GM18526 (cell line): ENCODE results near the gene AKR1C4.

ENCODE experiments used
- POLR2A ChIP-seq: IDR thresholded peaks from 3 replicates; pipeline ENCODE4 v1.6.1; 2011; ENCODE audit not compliant: insufficient read length; ENCODE audit errors: extremely low read depth

AKR1C4 gene

DNA sequence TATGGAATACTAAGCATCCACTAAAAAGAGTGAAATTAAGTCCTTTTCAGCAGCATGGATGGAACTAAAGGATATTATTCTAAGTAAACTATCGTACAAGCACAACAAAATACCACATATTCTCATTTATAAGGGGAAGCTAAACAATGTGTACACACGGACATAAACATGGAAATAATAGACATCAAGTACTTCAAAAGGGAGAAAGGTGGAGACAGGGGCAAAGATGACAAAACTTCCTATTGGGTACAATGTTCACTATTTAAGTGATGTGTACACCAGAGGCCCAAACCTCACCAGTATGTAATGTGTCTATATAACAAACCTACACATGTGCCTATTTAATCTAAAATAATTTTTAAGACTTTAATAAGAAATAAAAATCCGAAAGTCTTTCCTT, 2.2 kb upstream of the AKR1C4 start:
- no peak for TF ChIP-seq POLR2A

DNA sequence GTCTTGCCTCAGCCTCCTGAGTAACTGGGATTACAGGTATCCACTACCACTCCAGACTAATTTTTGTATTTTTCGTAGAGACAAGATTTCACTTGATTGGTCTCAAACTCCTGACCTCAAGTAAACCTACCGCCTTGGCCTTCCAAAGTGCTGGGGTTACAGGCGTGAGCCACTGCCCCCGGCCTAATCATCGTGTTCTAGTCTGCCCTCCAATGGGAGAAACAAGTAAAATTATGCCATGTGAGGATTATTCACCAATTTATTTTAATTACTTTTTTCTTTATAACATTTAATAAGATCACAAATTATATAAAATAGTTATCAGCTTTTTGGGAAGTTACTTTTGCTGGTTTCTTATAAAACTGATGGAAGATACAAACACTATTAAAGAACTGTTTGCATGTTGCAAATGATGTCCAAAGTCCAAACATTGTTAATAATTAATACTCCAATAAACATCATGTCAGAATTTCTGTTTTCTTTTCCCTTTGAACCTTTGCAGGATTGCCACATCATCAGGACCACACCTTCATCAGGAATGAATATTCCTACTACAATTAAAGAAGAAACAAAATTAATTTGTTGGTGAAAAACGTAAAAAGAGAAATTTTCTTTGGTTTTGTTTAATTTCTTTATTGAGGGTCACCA, 786 bp upstream of the AKR1C4 start:
- no peak for TF ChIP-seq POLR2A

DNA sequence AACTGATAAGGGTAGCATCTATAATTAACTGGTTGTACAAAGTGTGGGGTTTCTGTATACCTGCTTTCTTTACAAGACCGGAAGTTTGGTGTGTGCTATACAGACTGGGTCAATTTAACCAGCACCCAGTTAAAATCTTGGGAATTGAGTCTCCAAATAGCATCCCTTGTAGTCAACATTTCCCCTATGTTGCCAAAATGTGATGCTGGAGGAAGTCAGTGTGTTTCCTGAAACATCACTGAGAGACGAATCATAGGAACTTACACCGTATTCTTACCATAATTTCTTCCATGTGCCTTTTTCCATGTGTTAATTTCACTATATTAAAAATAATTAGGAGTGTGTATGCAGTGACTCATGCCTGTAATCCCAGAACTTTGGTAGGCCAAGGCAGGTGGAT, 1.7 kb downstream of the AKR1C4 start:
- no peak for TF ChIP-seq POLR2A

DNA sequence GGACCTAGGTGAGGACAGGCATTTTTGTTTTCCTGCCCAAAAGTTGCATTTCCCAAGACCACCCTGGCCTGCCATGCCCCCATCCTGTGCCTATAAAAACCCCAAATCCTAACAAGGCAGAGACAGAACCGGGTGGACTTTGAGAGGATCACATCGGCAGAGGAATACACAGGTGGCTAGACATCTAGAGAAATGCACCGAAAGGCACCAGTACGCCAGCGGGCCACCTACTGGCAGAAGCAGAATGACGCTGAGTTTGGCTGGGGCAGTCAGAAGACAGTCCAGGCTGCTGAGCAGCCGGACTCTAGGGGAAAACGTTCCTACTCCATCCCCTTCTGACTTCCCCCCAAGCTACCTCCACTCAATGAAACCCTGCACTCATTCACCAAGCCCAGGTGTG, 2.8 kb downstream of the AKR1C4 start:
- TF ChIP-seq POLR2A = no peak

DNA sequence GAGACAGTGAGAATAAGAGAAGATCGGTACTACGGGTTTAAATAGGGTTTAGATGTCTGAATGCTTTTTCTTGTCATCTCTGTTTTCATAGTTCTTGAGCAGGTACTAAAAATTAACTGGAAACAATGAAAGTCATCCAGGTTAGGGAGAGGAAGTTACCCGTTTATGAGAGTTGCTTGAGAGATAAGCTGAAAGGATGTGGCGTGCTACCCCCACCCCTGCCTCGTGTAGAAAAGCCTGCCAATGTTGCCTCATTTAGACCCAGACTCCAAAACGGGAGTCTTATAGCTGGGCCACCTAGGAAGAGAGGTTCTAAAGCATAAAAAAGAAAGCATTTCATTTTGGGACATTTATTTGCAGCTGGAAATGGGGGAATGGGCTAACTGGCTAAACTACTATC, 10.2 kb downstream of the AKR1C4 start:
- no peak for TF ChIP-seq POLR2A

DNA sequence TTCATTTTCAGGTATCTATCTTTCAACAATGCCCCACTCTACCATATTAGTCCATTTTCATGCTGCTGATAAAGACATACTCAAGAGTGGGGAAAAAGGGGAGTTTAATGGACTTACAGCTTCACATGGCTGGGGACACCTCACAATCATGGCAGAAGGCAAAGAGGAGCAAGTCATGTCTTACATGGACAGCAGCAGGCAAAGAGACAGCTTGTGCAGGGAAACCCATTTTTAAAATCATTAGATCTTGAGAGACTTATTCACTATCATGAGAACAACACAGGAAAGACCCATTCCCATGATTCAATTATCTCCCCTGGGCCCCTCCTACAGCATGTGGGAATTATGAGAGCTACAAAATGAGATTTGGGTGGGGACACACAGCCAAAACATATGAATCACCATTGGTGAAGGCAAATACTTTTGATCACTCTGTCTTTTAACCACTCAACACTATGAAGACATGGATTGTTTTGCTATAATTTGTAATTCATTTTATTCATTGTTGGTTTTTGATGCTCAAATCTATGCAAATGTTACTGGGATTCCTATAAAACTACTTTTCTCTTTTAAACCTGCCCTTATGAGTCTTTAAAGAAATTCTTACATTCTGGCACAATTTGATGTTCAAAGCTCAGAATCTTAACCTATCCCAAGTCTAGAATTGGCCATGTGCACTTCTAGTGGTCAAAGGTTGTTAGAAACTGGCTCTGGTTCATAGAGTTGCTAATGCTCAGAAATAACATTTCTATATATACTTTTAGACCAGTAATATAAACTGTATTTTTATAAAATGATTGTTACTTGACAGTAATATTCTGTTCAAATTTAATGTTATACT, 15.3 kb downstream of the AKR1C4 start:
- TF ChIP-seq POLR2A = no peak

DNA sequence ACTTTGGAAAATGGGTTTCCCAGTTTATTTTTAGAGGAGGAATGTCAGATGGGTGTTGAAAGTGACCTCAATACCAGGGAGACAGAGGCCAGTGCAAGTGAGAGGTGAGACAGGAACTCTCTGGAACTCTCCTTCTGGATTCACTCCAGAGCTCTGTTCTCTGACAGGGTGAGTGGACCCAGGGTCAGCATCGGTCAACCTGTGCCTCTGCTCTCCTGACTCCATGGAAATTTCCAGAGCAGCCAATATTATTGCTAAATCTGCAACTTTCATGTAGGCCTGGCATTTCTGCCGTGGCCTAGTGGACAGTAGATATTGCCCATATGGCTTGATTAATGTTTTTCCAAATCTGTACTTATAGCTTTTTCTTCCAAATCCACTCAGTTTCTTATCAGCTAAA, 20.2 kb downstream of the AKR1C4 start:
- TF ChIP-seq POLR2A = no peak

DNA sequence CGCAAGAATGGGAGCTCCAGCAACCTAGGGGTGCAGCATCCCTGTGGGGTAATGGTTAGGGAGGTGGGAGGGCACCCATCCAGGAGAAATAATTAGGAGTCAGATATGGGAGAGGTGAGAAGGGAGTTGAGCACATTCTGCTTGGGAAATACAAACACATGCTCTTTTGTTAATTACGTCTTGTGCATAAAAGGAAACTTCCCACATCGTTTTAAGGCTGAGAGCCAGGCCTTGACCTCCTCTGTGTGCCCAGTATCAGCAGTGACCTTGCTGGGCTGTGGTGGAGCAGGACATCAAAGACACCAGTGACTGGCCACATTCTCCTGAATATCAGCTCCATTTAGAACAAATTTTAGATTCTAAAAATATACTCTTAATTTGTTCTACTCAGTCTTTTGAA, 22.6 kb downstream of the AKR1C4 start:
- no peak for TF ChIP-seq POLR2A

DNA sequence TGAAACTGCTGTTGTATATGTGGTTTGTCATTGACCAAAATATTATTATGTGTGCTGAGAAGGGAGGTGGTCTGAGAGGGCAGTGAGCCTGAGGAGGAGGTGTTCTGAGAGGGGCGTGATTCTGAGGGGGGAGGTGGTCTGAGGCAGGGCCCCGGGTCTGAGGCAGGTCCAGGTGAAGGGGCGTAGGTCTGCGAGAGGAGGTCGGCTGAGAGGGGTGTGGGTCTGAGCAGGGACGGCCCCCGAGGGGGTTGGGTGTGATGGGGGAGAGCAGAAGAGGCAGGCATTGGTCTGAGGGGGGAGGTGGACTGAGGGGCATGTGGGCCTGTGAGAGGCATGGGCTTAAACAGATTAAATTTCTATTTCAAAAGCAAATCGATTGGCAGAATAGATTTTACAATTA, 32.4 kb downstream of the AKR1C4 start:
- no peak for TF ChIP-seq POLR2A

DNA sequence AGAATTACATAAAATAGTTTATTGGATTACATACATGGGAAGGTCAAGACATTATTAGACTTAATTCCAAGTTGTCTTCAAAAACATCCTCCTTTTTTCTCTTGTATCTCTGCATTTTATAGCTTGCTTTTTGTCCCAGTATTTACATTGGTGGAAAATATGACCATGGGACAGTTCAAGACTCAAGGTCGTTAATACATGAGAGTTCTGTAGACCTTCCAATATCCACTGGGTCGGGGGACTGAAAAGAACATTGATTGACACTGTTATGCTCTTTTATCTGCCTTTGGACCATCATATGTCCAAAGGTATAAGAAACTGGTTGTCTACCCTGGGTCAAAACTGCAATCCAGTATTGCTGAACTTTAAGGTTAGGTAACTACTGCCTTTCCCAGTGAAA, 36.7 kb downstream of the AKR1C4 start:
- TF ChIP-seq POLR2A = no peak

DNA sequence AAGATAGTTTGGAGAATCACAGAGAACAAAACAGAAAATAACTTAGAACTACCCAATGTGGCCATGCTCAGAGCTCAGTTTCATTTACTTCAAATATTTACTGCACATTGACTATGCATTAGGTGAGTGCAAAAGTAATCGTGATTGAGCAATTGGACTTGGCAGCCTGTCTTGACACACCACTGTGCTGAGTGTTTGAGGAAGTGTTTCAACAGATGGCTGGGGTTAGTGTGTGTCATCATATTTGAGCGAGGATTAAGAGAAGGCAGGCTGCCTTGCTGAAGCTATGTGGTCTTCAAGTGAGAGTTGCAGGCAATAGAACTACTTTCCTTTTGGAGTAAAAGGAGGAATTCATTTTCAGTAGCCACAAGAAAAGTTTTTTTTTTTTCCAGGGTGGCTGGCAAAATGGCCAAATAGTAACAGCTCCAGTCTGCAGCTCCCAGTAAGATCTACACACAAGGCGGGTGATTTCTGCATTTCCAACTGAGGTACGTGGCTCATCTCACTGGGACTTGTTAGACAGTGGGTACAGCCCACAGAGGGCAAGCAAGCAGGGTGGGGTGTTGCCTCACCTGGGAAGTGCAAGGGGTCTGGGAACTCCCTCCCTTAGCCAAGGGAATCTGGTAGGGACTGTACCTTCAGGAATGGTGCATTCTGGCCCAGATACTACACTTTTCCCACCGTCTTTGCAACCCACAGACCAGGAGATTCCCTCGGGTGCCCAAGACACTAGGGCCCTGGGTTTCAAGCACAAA, 37.6 kb downstream of the AKR1C4 start:
- no peak for TF ChIP-seq POLR2A

DNA sequence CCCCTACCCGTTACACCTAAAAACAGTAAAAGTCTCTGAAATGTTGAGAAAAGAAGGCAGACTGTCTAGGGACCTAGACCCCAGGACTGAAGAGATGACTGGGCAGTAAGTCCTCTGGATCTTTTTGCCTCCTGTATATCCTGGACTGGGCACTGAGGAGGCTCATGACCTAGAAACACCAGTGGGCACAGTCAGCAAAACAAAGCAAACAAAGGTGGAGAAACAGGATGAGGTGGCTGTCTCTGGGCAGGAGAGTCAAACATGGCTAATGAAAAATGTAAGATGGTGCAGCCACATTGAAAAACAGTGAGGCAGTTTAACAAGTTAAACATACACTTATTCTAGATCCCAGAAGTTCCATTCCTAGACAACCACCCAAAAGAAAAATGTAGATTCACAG, 45.9 kb downstream of the AKR1C4 start:
- no peak for TF ChIP-seq POLR2A

DNA sequence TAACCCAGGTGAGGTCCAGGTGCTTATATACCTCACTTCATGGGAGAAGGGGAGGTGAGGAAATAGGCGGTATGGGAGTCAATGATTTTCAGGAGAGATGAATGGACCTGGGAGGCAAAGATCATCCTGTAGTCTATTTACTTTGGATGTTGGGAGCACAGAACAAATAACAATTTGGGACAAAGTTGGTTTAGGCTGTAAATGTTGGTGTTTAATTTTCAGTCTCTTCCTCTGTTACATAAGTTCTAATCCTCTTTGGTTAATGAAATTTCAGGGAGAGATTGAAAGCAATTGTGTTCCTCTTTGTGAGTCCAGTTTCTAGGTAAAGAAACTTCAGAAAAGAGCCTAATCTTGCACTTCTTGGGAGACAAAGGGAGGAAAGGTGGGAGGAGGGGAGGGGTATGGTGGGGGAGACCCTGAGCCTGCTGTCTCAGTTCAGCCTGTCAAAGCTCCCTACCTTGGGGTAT, 46.9 kb downstream of the AKR1C4 start:
- TF ChIP-seq POLR2A = no peak

DNA sequence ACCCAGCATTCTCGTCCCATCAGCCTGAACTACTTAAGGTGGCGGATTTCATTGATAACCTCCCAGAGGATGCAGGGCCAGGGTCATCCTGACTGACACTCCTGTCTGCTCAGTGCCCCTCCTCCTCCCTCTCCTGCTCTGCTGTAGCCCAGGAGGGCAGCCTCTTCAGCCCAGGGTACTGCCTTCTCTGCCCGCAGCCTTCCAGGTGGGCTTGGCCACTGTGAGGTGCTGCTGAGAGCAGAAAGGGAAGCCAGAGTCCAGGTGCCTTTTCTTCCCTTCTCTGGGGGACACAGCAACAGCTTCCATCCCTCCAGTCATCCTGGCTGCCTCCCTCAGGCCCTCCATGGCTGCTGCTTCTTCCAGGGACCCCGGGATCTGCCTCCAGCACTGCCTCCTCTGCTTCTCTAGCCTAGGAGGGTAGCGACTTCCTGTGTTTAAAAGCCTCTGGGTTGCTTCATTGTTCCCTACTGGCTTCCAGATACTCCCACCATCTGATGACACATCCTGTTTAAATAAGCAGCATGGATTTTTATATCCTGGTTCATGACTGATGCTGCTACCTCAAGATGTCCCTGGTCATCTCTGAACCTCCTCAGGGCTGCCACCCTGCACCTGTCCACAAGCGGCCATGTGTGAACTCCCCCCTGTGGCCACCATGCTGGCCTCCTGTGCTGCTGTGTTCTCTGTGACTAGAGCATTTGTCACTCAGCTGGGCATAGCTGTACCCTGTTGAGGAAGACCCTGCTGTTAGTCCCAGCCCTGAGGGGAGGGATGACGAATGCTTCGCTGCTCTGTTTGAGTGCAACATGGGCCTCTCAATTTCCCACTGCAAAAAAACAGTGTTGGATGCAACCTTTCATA, 55.8 kb downstream of the AKR1C4 start:
- no peak for TF ChIP-seq POLR2A

DNA sequence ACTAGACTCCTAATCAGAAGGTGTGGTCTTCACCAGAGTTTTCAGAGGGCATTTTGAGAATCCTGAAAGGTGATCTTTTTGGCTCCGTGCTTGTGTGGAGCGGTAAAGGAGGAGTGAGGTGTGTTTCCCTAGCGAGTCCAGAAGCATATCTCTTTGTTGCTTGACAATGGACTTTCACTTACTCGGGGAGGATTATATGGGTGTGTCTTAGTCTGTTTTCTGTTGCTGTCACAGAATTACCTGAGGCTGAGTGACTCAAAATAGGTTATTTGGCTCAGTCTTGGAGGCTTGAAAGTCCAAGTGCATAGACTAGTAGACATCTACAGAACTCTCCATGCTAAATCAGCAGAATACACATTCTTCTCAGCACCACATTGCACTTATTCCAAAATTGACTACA, 57.9 kb downstream of the AKR1C4 start:
- TF ChIP-seq POLR2A = no peak
